AG04449 (cell line): ENCODE measurements around the gene MPPE1.

Experiments used
- CTCF ChIA-PET: fragments of 350-600 bp; formaldehyde crosslinking; extraction: SDS; loops from one replicate; lab custom pipeline; 2021; ENCODE audit warnings: antibody characterized with exemption; lab: Yijun Ruan, JAX
- POLR2A ChIA-PET: fragments of 400-600, 350-600 bp; formaldehyde crosslinking; extraction: SDS; loops from one replicate; lab custom pipeline; 2020; ENCODE audit warnings: antibody characterized with exemption, inconsistent platforms; lab: Yijun Ruan, JAX
- DNase-seq: peaks from one replicate; pipeline ENCODE4 v3.0.0-alpha.2; 2010; ENCODE audit warnings: low read depth, low spot score
- H3K4me3 ChIP-seq: 2 replicates; pipeline ENCODE4 v1.5.1; 2011; ENCODE audit warnings: low read depth, mild to moderate bottlenecking, control low read depth, low read length
- TF ChIP-seq, protein P1 (sequence below): IDR thresholded peaks from one replicate; pipeline ENCODE4 v1.5.1; 2011; ENCODE audit warnings: mild to moderate bottlenecking, moderate library complexity, low read length, control low read depth, inconsistent platforms; ENCODE audit not compliant: insufficient read depth; ENCODE audit errors: missing control alignments

Gene MPPE1

DNA sequence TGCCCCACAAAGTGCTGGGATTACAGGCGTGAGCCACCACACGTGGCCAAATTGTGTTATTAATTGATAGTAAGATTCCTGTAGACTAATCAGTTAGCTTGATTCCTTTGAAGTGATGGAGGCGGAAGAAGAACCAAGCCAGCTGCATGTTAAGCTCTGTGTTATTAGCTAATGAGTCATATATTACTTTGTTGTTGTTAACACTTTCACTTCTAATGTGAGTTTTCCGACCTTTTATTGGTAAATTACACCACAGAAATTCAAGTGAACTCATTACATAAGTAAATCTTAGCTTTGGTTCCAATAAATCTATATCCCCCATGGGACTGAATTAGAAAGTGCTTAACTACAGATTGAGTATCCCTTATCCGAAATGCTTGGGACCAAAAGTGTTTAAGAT, 36.6 kb downstream of the MPPE1 start:
- ChIA-PET CTCF (interaction anchor here (1.6 kb wide), 1 partner anchor 139 kb away, joined by 7 read pairs; no protein-coding TSS in a partner anchor), POLR2A (no interaction called here)
- TF ChIP-seq, protein P1, sequence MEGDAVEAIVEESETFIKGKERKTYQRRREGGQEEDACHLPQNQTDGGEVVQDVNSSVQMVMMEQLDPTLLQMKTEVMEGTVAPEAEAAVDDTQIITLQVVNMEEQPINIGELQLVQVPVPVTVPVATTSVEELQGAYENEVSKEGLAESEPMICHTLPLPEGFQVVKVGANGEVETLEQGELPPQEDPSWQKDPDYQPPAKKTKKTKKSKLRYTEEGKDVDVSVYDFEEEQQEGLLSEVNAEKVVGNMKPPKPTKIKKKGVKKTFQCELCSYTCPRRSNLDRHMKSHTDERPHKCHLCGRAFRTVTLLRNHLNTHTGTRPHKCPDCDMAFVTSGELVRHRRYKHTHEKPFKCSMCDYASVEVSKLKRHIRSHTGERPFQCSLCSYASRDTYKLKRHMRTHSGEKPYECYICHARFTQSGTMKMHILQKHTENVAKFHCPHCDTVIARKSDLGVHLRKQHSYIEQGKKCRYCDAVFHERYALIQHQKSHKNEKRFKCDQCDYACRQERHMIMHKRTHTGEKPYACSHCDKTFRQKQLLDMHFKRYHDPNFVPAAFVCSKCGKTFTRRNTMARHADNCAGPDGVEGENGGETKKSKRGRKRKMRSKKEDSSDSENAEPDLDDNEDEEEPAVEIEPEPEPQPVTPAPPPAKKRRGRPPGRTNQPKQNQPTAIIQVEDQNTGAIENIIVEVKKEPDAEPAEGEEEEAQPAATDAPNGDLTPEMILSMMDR, result no peak
- DNase-seq, result no peak
- no peak overlapping the region for H3K4me3 ChIP-seq

DNA sequence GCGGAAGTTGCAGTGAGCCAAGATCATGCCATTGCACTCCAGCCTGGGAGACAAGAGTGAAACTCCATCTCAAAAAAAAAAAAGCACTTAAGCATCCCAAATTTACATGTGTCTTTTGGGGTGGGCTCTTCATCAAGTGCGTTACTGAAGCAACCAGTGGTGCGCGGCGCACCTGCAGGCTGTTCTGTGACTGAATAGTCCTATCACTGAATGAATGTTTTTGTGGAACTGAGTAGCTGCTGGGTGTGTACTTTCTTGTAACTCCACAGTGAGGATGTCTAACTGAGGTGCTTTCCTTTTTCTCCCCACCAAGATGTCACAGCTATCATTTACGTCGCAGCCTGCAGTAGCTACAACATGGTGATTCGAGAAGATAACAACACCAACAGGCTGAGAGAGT, 39.9 kb downstream of the MPPE1 start:
- POLR2A ChIA-PET, result no interaction called here
- no peak overlapping the region for H3K4me3 ChIP-seq
- no peak for DNase-seq
- CTCF ChIA-PET, result no interaction called here
- TF ChIP-seq, protein P1, result no peak

DNA sequence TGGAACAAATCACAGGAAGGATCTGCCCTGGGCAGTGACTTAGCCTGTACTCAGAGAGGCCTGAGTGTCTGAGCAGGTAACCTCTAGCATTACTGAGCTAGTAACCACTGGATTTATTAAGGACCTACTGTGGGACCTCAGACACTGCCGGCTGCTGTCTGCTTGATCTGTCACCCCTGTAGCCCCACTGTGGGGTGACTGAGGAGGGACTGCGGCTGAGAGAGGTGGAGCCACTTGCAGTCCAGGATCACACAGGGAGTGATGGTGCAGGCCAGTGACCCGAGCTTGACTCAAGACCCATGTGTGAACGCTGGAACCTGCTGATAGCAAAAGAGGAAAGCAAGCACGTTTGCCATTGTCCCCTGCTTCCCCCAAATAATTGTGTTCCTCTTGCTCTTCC, 41.4 kb downstream of the MPPE1 start:
- H3K4me3 ChIP-seq, result no peak overlapping the region
- POLR2A ChIA-PET, result no interaction called here
- no peak for DNase-seq
- TF ChIP-seq, protein P1, result no peak
- CTCF ChIA-PET, result no interaction called here

DNA sequence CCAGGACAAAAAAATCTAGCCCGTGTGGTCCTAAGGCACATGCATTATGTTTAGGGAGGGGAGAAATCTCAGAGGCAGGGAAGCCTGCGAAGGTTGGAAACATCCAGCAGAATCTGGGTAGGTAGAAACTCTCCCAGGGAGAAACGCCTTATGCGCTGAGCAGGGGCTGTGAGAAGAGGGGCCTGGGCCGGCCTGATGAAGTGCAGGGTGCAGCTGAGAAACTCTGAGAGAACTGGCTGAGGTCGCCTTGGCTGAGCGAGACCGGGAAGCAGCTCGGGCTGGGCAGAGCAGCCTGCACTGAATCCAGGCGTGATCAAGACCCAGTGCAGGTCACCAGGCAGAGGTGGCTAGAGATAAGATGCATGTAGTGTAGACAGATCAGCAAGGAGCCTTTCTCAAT, 41.8 kb downstream of the MPPE1 start:
- H3K4me3 ChIP-seq, result no peak overlapping the region
- DNase-seq, result no peak
- ChIA-PET POLR2A (no interaction called here), CTCF (no interaction called here)
- TF ChIP-seq, protein P1, result no peak

DNA sequence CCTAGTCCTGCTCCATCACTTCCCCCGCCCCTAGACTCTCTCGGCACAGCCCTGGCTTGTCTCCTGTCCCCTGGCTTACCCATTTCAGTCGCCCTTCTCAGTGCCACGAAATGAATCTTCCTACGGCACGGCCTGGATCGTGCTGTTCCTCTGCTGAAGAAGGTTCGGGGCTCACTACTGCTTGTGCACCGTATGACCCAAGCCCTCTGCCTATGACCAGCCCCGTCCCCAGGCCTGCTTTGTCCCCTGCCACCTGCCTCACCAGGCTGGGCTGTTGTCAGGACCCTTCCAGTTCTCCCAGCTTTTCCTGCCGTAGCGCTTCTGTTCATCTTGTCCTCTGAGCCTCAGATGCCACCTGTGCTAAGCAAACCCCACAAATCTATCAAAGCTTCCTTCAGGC, 43.0 kb downstream of the MPPE1 start:
- ChIA-PET CTCF (no interaction called here), POLR2A (no interaction called here)
- no peak for DNase-seq
- H3K4me3 ChIP-seq, result no peak overlapping the region
- TF ChIP-seq, protein P1, result no peak

DNA sequence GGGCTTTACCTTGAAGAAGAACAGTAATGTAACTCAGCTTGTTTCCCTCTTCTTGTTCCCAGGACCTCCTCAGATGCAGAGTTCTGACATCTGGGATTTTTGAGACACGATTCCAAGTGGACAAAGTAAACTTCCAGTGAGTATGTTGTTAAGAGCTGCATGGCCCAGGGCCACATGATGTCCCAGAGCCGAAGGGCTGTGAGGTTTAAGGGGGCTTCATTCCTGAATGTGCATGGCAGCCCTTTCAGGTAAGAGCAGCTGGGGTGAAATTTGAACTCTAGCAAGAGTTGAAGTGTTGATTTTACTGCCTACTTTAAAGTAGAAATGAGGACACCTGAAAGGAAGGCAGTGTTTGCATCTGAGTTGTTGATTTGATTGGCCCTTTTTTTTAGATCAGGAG, 43.6 kb downstream of the MPPE1 start:
- no peak overlapping the region for H3K4me3 ChIP-seq
- ChIA-PET CTCF (no interaction called here), POLR2A (no interaction called here)
- DNase-seq, result no peak
- TF ChIP-seq, protein P1, result no peak
